GM12878 (cell line): ENCODE measurements around the gene MAP3K5. TPM values are rescaled to one million over a fixed set of nuclear protein-coding genes. Genes with fewer than 3 reads are reported as not detected.

Experiments used
- ATAC-seq: fragments of 200-7000 bp; cut with Tn5 transposase; 3 replicates; pipeline ENCODE4 v1.9.1; 2020; ENCODE audit warnings: mild to moderate bottlenecking, moderate library complexity
- BruUV-seq: library from RNA; stranded (reverse); fragments of 400-500 nt; replicated peaks from 2 replicates; lab custom pipeline; 2021; lab: Mats Ljungman, UMichigan
- CTCF ChIA-PET: fragments of 300-600 bp; sonication (Branson Sonifier 250); formaldehyde crosslinking; extraction: SDS; loops from one replicate; lab custom pipeline; 2021; ENCODE audit warnings: inconsistent platforms; lab: Yijun Ruan, JAX
- POLR2A ChIA-PET: fragments of 350-600 bp; formaldehyde crosslinking; extraction: SDS; loops from one replicate; lab custom pipeline; 2021; ENCODE audit warnings: inconsistent platforms; lab: Charles Lee
- RAD21 ChIA-PET: fragments of 300-600 bp; sonication (Branson Sonifier 250); formaldehyde crosslinking; loops from one replicate; lab custom pipeline; 2023; ENCODE audit warnings: antibody characterized with exemption; ENCODE audit not compliant: unreplicated experiment; lab: Charles Lee
- SMC1A ChIA-PET: fragments of 300-600 bp; sonication (Branson Sonifier 250); formaldehyde crosslinking; loops from one replicate; lab custom pipeline; 2023; ENCODE audit not compliant: unreplicated experiment, uncharacterized antibody; lab: Charles Lee
- DNase-seq: peaks from one replicate; pipeline ENCODE4 v3.0.0-alpha.2; 2011; ENCODE audit warnings: low read depth, low spot score
- FAIRE-seq: peaks from 3 replicates; lab custom pipeline; 2011; peaks lifted over from hg19 to GRCh38; lab: Jason Lieb, UNC
- H2AFZ ChIP-seq: 2 replicates; pipeline ENCODE4 v1.6.0; 2011; ENCODE audit warnings: low read depth, low read length, control low read depth; ENCODE audit not compliant: control insufficient read depth
- H3K27ac ChIP-seq: 2 replicates; pipeline ENCODE4 v1.5.1; 2011; ENCODE audit warnings: control low read depth; ENCODE audit not compliant: control insufficient read depth, insufficient read depth
- H3K27me3 ChIP-seq, 2 experiments: replicated peaks in 1 of 2; 2 replicates each; pipeline versions ENCODE4 v1.6.0 to v1.6.1; 2011; ENCODE audit warnings: low read length in 1 of 2; ENCODE audit not compliant: control insufficient read depth in 2 of 2, insufficient read depth in 2 of 2
- H3K36me3 ChIP-seq, 2 experiments: 2 replicates each; pipeline ENCODE4 v1.5.1; 2011; ENCODE audit warnings: low read length in 1 of 2; ENCODE audit not compliant: control insufficient read depth in 2 of 2, insufficient read depth in 2 of 2
- H3K4me1 ChIP-seq: 2 replicates; pipeline ENCODE4 v1.6.1; 2011; ENCODE audit warnings: mild to moderate bottlenecking, low read length, moderate library complexity, mixed read lengths; ENCODE audit not compliant: control insufficient read depth, insufficient read depth
- H3K4me2 ChIP-seq: 2 replicates; pipeline ENCODE4 v1.6.0; 2011; ENCODE audit warnings: control low read depth; ENCODE audit not compliant: control insufficient read depth, insufficient read depth
- H3K4me3 ChIP-seq: fragments of 200-600 bp; sonication (generic); 2 replicates; pipeline ENCODE4 v1.5.1; 2016
- H3K79me2 ChIP-seq: 2 replicates; pipeline ENCODE4 v1.6.0; 2011; ENCODE audit warnings: low read length; ENCODE audit not compliant: control insufficient read depth, insufficient read depth
- H3K9ac ChIP-seq: 2 replicates; pipeline ENCODE4 v1.8.0; 2011; ENCODE audit warnings: low read length, control low read depth, mixed read lengths; ENCODE audit not compliant: control insufficient read depth, insufficient read depth
- H3K9me3 ChIP-seq: replicated peaks from 3 replicates; pipeline ENCODE4 v1.5.1; 2011; ENCODE audit warnings: mild to moderate bottlenecking, low read length; ENCODE audit not compliant: control insufficient read depth, insufficient read depth
- H4K20me1 ChIP-seq: 2 replicates; pipeline ENCODE4 v1.6.0; 2011; ENCODE audit not compliant: control insufficient read depth, insufficient read depth
- CHD1 ChIP-seq: IDR thresholded peaks from 2 replicates; pipeline ENCODE4 v1.6.1; 2012; ENCODE audit warnings: low read depth, low read length, improper control_type of control experiment
- EZH2 ChIP-seq: IDR thresholded peaks from 2 replicates; pipeline ENCODE4 v1.6.1; 2012; ENCODE audit warnings: low read depth, mild to moderate bottlenecking, control low read depth, inconsistent platforms, low read length, borderline replicate concordance; ENCODE audit not compliant: control insufficient read depth
- FOXM1 ChIP-seq: IDR thresholded peaks from 2 replicates; pipeline ENCODE4 v1.6.1; 2012; ENCODE audit warnings: low read depth, mild to moderate bottlenecking, inconsistent platforms, low read length, moderate library complexity
- HSF1 ChIP-seq: fragments of 150-350 bp; IDR thresholded peaks from 2 replicates; pipeline ENCODE4 v1.6.1; 2014; ENCODE audit warnings: mild to moderate bottlenecking, low read depth, low read length
- KLF5 ChIP-seq: fragments of 450-650 bp; IDR thresholded peaks from 2 replicates; pipeline ENCODE4 v1.6.1; 2014; ENCODE audit warnings: mild to moderate bottlenecking; ENCODE audit not compliant: partially characterized antibody
- LARP7 ChIP-seq: fragments of 450-650 bp; IDR thresholded peaks from 2 replicates; pipeline ENCODE4 v1.6.1; 2017; ENCODE audit warnings: mild to moderate bottlenecking
- MEF2B ChIP-seq: fragments of 450-650 bp; IDR thresholded peaks from 2 replicates; pipeline ENCODE4 v1.6.1; 2018; ENCODE audit warnings: mild to moderate bottlenecking, moderate library complexity; ENCODE audit not compliant: partially characterized antibody, poor library complexity, severe bottlenecking
- MTA2 ChIP-seq: fragments of 450-650 bp; IDR thresholded peaks from 2 replicates; pipeline ENCODE4 v1.6.1; 2016; ENCODE audit warnings: low read depth, mild to moderate bottlenecking, moderate library complexity
- PKNOX1 ChIP-seq: fragments of 450-650 bp; IDR thresholded peaks from 2 replicates; pipeline ENCODE4 v1.6.1; 2016; ENCODE audit warnings: mild to moderate bottlenecking
- PML ChIP-seq: IDR thresholded peaks from 2 replicates; pipeline ENCODE4 v1.6.1; 2012; ENCODE audit warnings: low read length, inconsistent platforms
- RBBP5 ChIP-seq: fragments of 200-600 bp; sonication (generic); conservative IDR thresholded peaks from 2 replicates; pipeline ENCODE4 v1.6.1; 2016
- SMAD1 ChIP-seq: fragments of 450-650 bp; IDR thresholded peaks from 2 replicates; pipeline ENCODE4 v1.6.1; 2018; ENCODE audit warnings: mild to moderate bottlenecking, low read depth; ENCODE audit not compliant: partially characterized antibody
- SMAD5 ChIP-seq: IDR thresholded peaks from 2 replicates; pipeline ENCODE4 v1.6.1; 2016; ENCODE audit warnings: antibody characterized with exemption, low read depth
- TCF3 ChIP-seq: IDR thresholded peaks from 2 replicates; pipeline ENCODE4 v1.6.1; 2012; ENCODE audit warnings: low read depth, mild to moderate bottlenecking, low read length, borderline replicate concordance; ENCODE audit not compliant: insufficient read depth
- ZBTB4 ChIP-seq: fragments of 450-650 bp; formaldehyde crosslinking; IDR thresholded peaks from 2 replicates; pipeline ENCODE4 v1.4.0; 2022; ENCODE audit warnings: mild to moderate bottlenecking, moderate library complexity
- WGBS: methylation state at CpG from one replicate; pipeline ENCODE4 v1.1.6; 2016; ENCODE audit warnings: low lambda C conversion rate; ENCODE audit not compliant: insufficient replicate concordance, insufficient coverage; ENCODE audit errors: missing lambda C conversion rate; 5-methylcytosine and 5-hydroxymethylcytosine counted together
- in situ Hi-C: fragments of 300-500 bp; cut with MboI; formaldehyde crosslinking; loops from 9 replicates; pipeline ENCODE4 v1.14.3; 2018; ENCODE audit warnings: mixed read lengths
- intact Hi-C: fragments of 100-400 bp; cut with micrococcal nuclease; formaldehyde crosslinking; loops from one replicate; pipeline ENCODE4 v1.14.2; 2022; ENCODE audit not compliant: unreplicated experiment
- polyA plus RNA-seq, 11 experiments: library from polyadenylated mRNA; depleted of rRNA in 4 of 11; unstranded in 6 of 11; stranded (reverse) in 5 of 11; fragments of >200 nt; fragmentation: Nextera tagmentation in 4 of 11; fragmentation: Illumina TruSeq in 1 of 11; extraction: Ambion mirVana in 4 of 11; extraction: Trizol in 1 of 11; gene quantifications; 1 replicate in 1 of 11; 2 replicates in 10 of 11; pipeline versions ENCODE4 v1.2.1 to v1.2.3, GENCODE V29; 2011 to 2016; ENCODE audit warnings: inconsistent platforms in 2 of 11, missing spikeins in 2 of 11, low read depth in 1 of 11
- total RNA-seq, 4 experiments: library from RNA; depleted of rRNA in 3 of 4; stranded (reverse); fragments of >200 nt in 3 of 4; fragmentation: Illumina TruSeq in 1 of 4; extraction: Trizol in 1 of 4; gene quantifications; 2 replicates each; pipeline versions ENCODE4 v1.2.1 to v1.2.3, GENCODE V29; 2013 to 2021

The MAP3K5 gene
- total and polyA plus RNA-seq, 10 of the 15 experiments (the other 5 are each of a cell fraction or from before 2014, with no cell fraction given), result 5.4 to 34.3 (median 26.4) TPM

GRCh38 chr6:136673571-136673970 lies 118.7 kb downstream of the MAP3K5 start (continued):
- TF ChIP-seq PKNOX1, result no peak
- no peak for TF ChIP-seq RBBP5
- no peak for TF ChIP-seq MTA2
- TF ChIP-seq SMAD5, result no peak

- Histone ChIP-seq H3K4me1 (no peaks in the 10 kb centered on the region), H3K27ac (no peak overlapping the region), H3K9ac (no peak overlapping the region), H3K36me3 (peaks cover 2 to 10% of the 10 kb centered on the region in 2 experiments; a peak in 3 of 4 replicates), H3K4me3 (no peak overlapping the region), H3K9me3 (no peaks in the 10 kb centered on the region), H3K79me2 (no peaks in the 10 kb centered on the region; the same call in none of the 2 replicates), H2AFZ (no peak overlapping the region), H4K20me1 (no peaks in the 10 kb centered on the region), H3K4me2 (no peak overlapping the region), H3K27me3 (no peaks in the 10 kb centered on the region)
- no peak for DNase-seq
- ATAC-seq, result no peak
- no peak for TF ChIP-seq MEF2B
- TF ChIP-seq LARP7, result no peak
- TF ChIP-seq HSF1, result no peak
- TF ChIP-seq ZBTB4 (CRISPR knock-in tag), result no peak
- TF ChIP-seq TCF3, result no peak
- TF ChIP-seq EZH2, result no peak
- no peak for TF ChIP-seq SMAD1
- TF ChIP-seq PML, result no peak
- no peak for TF ChIP-seq CHD1
- no peak for TF ChIP-seq FOXM1
- TF ChIP-seq KLF5, result no peak
- no TSS peak for BruUV-seq
- in situ Hi-C loops (no loop called here), intact Hi-C loops (no loop called here)
- ChIA-PET RAD21 (interaction anchor here (1.4 to 2.3 kb wide), 2 partner anchors 27 to 120 kb away, joined by 4 to 8 read pairs; partner anchors contain the start of gene MAP3K5), SMC1A (interaction anchor here (1.0 to 2.0 kb wide), 6 partner anchors 11 to 122 kb away, joined by 3 to 7 read pairs (median 4); no protein-coding TSS in a partner anchor), CTCF (interaction anchor here (1.6 to 1.9 kb wide), 2 partner anchors 28 to 120 kb away, joined by 5 read pairs; partner anchors contain the start of gene MAP3K5), POLR2A (no interaction called here)
- WGBS, result 95% methylated on average over 4 of the region's 4 CpGs
- FAIRE-seq, result no peak
Measured at GRCh38 chr6:136672144-136672543, 120.1 kb downstream of the MAP3K5 start.
